ENCODE data around the gene PYCR2. TPM values are rescaled to one million over a fixed set of nuclear protein-coding genes. Genes with fewer than 3 reads are reported as not detected.

PYCR2 gene
- total RNA-seq: 41.6 and 45.2 TPM in 2 replicates

GRCh38 chr1:225923692-225924555 is at the start of gene PYCR2:
Gene PYCR2 (minus strand): TSS chr1:225924250. CDS start chr1:225924110, 140 bp downstream.

GRCh38 chr1:225941187-225941941 is 17.3 kb upstream of the PYCR2 start, which contains the start of gene LEFTY2:
Gene LEFTY2 (minus strand): TSS chr1:225941220. CDS start chr1:225941140, 80 bp downstream.

GRCh38 chr1:225888898-225889601 is 35.0 kb downstream of the PYCR2 start, which contains the start of gene LEFTY1:
Gene LEFTY1 (minus strand): TSS chr1:225889146. CDS start chr1:225889066, 80 bp downstream.

DNA sequence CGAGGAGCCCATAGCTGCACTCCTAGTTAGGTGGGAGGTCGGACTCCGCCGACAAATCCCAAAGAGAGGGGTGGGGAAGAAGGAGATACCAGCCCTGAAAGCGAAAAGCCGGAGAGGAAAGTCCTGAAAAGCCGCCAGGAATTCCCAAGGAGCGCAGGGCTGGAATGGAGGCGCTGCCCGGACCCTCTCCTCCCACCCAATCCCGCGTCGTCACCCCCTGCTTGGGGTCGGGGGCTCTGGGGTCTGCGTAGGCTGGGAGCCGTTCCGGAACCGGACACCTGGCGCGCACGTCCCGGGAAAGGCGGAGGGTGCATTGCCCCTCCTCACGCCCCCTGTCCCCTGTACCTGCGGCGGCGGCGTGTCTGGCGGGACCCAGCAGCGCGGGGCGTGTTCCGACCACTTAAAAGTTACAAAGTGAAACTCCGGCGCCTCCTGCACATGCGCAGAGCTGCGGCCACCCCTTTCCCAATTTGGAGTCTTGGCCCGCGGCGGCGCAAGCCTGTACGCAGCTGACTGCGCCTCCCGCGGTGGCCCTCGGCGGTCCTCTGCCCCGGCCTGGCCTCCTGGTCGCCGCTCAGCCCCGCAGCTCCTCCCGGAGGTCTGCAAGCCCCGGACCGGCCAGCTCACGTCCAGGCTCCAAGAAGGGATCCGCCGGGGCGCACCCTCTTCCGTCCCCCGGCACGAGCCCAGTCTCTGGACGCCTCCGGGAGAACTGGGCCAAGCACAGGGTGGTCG is 41.9 kb downstream of the PYCR2 start, which contains the start of gene TMEM63A:
TMEM63A (minus strand) TSS at position 422 of the 735 bp plus-strand sequence. CDS start 4,800 bp downstream, outside the sequence.

Other genes with a start within 250 kb of the PYCR2 start
- gene SRP9, start 146.4 kb downstream of the PYCR2 start, total RNA-seq: 297 and 324 TPM in 2 replicates
- gene EPHX1, start 114.1 kb downstream of the PYCR2 start, total RNA-seq: 39.4 and 43.9 TPM in 2 replicates
- 8.8 and 10.2 TPM in 2 replicates for gene TMEM63A, start 41.9 kb downstream of the PYCR2 start, total RNA-seq
- gene LEFTY1, start 35.1 kb downstream of the PYCR2 start, total RNA-seq: not detected in 2 replicates
- not detected in 2 replicates for gene LEFTY2, start 17.0 kb upstream of the PYCR2 start, total RNA-seq
- 11.9 and 13.5 TPM in 2 replicates for gene SDE2, start 75.1 kb upstream of the PYCR2 start, total RNA-seq
- 288 and 309 TPM in 2 replicates for gene H3-3A, start 138.5 kb upstream of the PYCR2 start, total RNA-seq